GM21529 (cell line): ENCODE results near the gene DOK6.
"Not testable (repeated sequence)": the region's sequence is repeated elsewhere in the genome, so short reads cannot be mapped to it uniquely, and the experiment has no call there.

Source experiments
- ATAC-seq: cut with Tn5 transposase; IDR thresholded peaks from one replicate; pipeline ENCODE4 v1.9.1; 2021; ENCODE audit not compliant: unreplicated experiment

Gene DOK6

GRCh38 chr18:69400253-69400975 lies at the start of gene DOK6:
Gene DOK6, plus strand, starts transcription at chr18:69400888.
- no peak for ATAC-seq

- ATAC-seq, result no peak
Observed at GRCh38 chr18:69353023-69353422, 47.7 kb upstream of the DOK6 start.

GRCh38 chr18:69357590-69357989 lies 43.1 kb upstream of the DOK6 start:
- no peak for ATAC-seq

DNA sequence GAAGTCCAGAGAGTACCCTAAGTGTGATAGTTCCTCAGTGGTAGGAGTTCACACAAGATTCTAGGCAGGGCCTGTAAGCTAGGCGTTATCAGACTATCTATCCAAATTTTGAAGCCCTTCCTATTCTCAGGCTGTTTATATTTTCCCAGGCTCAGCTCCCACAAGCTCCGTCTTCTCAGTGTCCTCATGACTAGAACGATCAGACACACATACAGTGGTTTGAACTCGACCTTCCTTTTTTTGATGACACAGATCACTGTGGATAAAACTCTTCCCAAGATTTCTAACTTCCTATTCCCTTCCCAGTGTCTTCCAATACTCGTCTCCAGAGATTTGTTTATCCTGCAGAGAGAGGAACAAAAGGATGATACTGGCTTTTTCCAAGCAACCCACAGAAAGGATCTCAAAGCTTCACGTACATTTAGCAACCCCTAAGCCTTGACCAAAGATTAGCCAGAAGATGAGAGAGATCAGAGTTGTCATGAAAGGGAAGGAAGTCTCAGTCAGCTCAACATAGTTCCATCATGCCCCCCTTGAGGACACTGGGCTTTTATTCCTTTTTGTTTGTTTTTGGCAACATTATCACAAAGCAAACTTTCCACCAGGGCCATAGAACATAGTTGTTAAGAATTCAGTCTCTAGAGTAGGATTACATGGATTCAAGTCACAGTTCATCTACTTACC lies 42.3 kb upstream of the DOK6 start:
- ATAC-seq, result no peak

- not testable (repeated sequence) for ATAC-seq
Observed at GRCh38 chr18:69359768-69360167, 40.9 kb upstream of the DOK6 start.

- no peak for ATAC-seq
Observed at GRCh38 chr18:69364930-69365329, 35.8 kb upstream of the DOK6 start.

- no peak for ATAC-seq
Observed at GRCh38 chr18:69365658-69366057, 35.0 kb upstream of the DOK6 start.

GRCh38 chr18:69367104-69367503 lies 33.6 kb upstream of the DOK6 start:
- no peak for ATAC-seq

DNA sequence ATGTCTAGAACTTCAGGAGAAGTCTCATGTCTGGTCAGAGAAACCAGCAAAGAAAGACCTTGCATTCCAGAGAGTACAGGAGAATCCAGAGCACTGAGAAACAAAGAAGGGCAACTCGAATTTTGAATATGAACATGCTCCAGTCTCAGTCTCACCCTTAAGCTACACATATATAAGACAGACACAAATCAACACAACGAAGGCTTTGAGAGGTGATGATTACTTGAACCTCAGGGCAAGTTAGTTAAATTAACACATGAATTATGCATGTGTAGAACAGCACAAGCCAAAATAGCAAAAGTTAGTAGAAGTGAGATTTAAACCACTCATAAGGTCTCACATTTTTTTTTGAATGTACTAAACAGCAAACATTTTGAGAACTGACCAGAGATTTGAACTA lies 29.0 kb upstream of the DOK6 start:
- ATAC-seq, result no peak

GRCh38 chr18:69380324-69380723 lies 20.4 kb upstream of the DOK6 start:
- ATAC-seq, result no peak

DNA sequence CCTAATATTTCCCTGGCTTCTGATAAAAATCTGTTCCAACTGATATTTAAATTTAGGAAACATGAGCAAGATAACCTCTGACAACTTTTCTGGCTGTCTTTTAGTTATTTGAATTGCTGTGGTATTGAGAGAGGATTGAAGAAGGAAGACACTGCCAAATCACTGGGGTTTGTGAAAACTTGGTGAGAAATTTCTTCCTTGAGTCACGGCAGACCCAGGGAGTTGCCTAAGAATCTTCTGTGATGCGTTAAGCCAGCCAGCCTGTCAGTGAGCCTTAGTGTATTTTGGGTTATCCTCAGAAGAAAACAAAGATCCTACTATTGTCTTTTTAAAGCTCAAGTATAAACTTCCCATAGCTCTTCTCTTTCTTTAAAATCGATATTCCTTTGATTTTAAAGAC lies 17.5 kb upstream of the DOK6 start:
- ATAC-seq, result no peak

DNA sequence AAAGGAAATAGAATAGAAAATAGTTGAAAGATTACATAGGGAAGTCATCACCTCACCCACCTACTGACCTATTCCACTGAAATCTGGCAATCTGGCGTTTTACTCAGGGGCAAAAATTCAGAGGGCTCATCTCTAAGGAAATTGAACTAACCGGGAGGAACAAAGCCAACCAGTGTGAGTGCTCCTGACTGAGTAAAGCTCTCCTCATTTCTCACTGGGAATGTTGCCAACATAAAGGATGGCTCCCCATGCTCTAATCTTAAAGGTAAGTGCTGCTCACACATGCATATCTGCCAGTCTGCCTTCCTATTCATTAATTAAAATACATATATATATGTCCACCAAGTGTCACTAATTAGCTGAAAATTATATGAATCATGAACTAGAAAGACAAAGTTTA lies 13.5 kb upstream of the DOK6 start:
- ATAC-seq, result no peak

DNA sequence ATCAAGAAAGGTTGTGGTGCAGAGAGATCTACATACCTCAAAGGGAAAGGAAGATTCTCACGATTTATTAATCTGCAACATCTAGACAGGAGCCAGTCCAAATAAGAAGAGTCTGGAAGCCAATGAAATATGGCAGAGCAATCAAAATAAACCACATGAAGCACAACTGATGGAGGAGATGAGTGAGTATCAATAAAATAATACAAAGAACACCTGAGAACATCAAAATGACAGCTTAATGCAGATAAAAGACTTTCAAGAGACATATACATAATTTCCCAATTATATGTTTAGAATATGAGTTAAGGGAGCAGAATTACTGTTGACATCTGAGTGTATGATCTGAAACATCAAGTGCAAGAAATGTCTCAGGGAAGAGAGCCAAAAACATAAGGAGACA lies 12.5 kb upstream of the DOK6 start:
- ATAC-seq, result no peak

GRCh38 chr18:69397096-69397495 lies 3.6 kb upstream of the DOK6 start:
- no peak for ATAC-seq

- no peak for ATAC-seq
Observed at GRCh38 chr18:69399253-69399652, 1.4 kb upstream of the DOK6 start.

- no peak for ATAC-seq
Observed at GRCh38 chr18:69400976-69401225, 213 bp downstream of the DOK6 start.

DNA sequence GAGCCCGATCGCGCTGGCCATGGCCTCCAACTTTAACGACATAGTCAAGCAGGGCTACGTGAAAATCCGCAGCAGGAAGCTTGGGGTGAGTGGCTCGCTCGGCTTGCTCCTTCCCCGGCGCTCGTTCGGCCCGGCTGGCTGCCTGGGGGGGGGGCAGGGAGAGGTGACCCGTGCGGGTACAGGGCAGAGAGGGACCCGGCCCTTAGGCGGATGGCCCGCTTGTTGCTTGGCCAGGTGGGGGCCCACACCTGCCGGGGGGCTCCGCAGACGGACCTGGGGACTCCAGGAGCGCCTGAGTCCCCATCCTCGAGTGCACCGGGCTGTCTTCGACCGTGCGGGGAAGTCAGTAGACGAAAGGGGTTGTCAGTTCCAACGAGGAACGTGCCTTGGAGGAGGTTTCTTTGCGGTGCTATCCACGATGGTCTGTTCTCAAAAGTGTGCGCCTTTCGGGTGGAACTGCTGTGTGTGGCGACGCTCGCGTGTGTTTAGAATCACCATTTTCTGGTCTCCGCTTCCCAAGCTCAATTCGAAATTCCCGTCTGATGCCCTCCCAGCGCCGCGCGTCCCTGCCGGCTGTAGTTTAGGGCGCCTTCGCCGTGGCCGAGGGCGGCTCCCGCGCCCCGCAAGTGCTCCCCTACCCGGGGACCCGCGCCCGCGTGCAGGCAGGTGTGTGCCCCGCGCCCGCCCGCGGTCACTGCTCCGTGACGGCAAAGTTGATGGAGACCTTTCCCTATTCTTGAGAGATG lies 711 bp downstream of the DOK6 start:
- no peak for ATAC-seq

GRCh38 chr18:69401972-69402532 lies 1.4 kb downstream of the DOK6 start:
- no peak for ATAC-seq

DNA sequence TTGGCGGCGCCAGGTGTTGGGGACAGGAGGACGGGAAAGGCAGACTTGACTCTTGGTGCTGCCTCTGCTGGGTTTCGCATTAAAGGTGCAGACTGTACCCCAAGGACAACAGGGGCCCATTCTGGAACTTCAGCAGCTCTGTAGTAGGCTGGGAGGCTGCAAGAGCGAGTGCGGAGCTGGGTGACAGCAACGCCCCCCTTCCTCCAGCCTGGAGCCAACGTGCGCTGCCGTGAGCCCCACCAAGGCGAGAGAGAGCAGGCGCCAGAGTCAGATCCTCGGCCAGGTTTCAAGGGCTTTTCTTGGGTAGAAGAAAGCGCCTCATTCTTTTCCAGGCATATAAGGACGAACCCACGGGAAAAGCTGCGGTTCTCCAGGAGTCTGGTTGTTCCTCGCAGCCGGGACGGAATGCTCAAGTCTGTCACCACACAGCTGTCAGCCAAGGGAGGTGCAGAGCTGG lies 1.9 kb downstream of the DOK6 start:
- ATAC-seq, result no peak

DNA sequence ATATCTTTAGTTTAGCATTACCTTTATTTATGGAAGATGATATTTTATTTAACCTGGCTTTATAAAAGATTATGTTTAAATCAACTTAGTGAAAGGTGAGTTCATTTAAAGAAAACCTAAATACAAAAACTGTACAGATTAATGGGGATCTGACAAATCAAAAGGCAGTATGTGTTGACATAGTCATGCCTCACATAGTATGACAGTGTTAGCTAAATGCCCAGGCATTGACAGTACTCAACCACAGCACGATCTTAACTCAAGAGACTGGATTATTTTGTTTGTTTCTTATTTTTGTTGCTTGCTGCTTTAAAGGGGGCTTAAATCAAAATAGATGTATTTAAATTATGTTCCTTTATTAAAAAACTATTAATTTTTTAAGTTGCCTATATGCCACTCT lies 7.8 kb downstream of the DOK6 start:
- no peak for ATAC-seq

GRCh38 chr18:69411199-69411598 lies 10.5 kb downstream of the DOK6 start:
- ATAC-seq, result no peak

GRCh38 chr18:69414184-69414583 lies 13.5 kb downstream of the DOK6 start:
- no peak for ATAC-seq
